Measurements from ENCODE around the gene PRODH2.

GRCh38 chr19:35844482-35845214, 32.0 kb upstream of the PRODH2 start:
- TF ChIP-seq CTCF (IDR thresholded peaks at IDR 0.05), result no peak
- no peak for TF ChIP-seq POLR2A (IDR thresholded peaks at IDR 0.05)

Data from testis (tissue), 2 donors.